NCI-H510A (cell line): ENCODE results near the gene RASEF.

Source experiments
- DNase-seq: peaks from one replicate; lab custom pipeline; 2025; lab: John Stamatoyannopoulos, UW

The RASEF gene

GRCh38 chr9:83012922-83013838 lies 49.8 kb downstream of the RASEF start:
- peak; percentile 19 for DNase-seq

GRCh38 chr9:83012168-83012921 lies 50.6 kb downstream of the RASEF start:
- DNase-seq = no peak

GRCh38 chr9:83011611-83012010 lies 51.3 kb downstream of the RASEF start:
- DNase-seq = no peak

- no peak for DNase-seq
Measured at GRCh38 chr9:83007521-83008300, 55.2 kb downstream of the RASEF start.

GRCh38 chr9:83006378-83006777 lies 56.6 kb downstream of the RASEF start:
- DNase-seq = no peak

GRCh38 chr9:83005963-83006362 lies 57.0 kb downstream of the RASEF start:
- DNase-seq = no peak

- DNase-seq = no peak
Measured at GRCh38 chr9:83005361-83005760, 57.6 kb downstream of the RASEF start.

- DNase-seq = no peak
Measured at GRCh38 chr9:83002329-83002728, 60.6 kb downstream of the RASEF start.

GRCh38 chr9:83000765-83001164 lies 62.2 kb downstream of the RASEF start:
- DNase-seq = no peak

GRCh38 chr9:82998409-82998808 lies 64.5 kb downstream of the RASEF start:
- no peak for DNase-seq

- no peak for DNase-seq
Measured at GRCh38 chr9:82997476-82998140, 65.3 kb downstream of the RASEF start.

GRCh38 chr9:82996941-82997340 lies 66.0 kb downstream of the RASEF start:
- DNase-seq = no peak

GRCh38 chr9:82993856-82994605 lies 68.9 kb downstream of the RASEF start:
- no peak for DNase-seq

- DNase-seq = peak; percentile 65
Measured at GRCh38 chr9:82991671-82992070, 71.3 kb downstream of the RASEF start.

- DNase-seq = no peak
Measured at GRCh38 chr9:82989929-82990328, 73.0 kb downstream of the RASEF start.

GRCh38 chr9:82988488-82988887 lies 74.5 kb downstream of the RASEF start:
- DNase-seq = no peak

- no peak for DNase-seq
Measured at GRCh38 chr9:82987370-82988189, 75.4 kb downstream of the RASEF start.

- DNase-seq = no peak
Measured at GRCh38 chr9:82981552-82981951, 81.4 kb downstream of the RASEF start.

- no peak for DNase-seq
Measured at GRCh38 chr9:82975176-82975575, 87.8 kb downstream of the RASEF start.

GRCh38 chr9:82972446-82972845 lies 90.5 kb downstream of the RASEF start:
- no peak for DNase-seq
